Astrocyte of the hippocampus (primary cell): ENCODE results near the gene CHST13.
"Not testable (repeated sequence)": the region's sequence is repeated elsewhere in the genome, so short reads cannot be mapped to it uniquely, and the experiment has no call there.

Source experiments
- DNase-seq: peaks from one replicate; pipeline ENCODE4 v3.0.0; 2011; ENCODE audit warnings: low read depth, low spot score

The CHST13 gene

DNA sequence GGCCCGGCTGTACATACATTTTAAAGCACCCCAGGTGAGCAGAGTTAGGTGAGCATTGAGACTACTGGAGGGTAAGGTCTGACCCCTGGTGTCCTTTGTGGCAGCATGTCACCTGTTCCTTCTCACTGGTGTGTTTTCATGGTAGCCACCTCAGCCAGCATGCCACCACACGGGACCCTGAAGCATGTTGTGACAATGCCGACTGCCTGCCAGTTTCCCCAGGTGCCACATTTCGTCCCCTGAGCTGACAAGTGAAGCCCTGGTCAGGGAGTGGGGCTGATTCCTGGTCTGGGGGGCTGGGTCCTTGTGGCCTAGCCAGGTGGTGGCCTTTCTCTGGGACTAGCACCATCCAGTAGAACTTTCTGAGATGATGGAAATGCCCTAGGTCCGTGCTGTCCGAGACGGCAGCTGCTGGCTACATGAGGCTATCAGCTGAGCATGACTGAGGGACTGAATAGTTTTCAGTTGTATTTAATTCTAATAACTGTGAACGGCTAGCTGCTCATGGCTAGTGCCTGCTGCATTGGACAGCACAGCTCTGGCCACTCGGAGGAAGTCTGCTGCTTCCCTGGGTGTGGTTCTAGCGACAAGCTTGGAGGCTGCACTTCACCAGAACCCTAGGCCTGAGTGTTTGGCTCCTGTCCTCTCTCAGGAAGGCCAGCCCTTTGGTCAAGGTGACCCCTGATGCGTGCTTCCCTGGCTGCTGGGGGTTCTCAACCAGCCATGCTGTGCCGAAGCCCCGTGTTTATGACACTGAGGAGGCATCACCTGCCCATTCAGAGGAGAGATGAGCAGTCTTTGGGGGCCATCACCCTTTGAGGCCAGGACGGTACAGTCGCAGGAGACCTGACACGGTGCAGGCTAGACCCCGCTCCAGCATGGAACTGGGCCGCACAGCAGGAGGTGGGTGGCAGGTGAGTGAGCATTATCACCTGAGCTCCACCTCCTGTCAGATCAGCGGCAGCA lies 30.9 kb downstream of the CHST13 start:
- DNase-seq: no peak

DNA sequence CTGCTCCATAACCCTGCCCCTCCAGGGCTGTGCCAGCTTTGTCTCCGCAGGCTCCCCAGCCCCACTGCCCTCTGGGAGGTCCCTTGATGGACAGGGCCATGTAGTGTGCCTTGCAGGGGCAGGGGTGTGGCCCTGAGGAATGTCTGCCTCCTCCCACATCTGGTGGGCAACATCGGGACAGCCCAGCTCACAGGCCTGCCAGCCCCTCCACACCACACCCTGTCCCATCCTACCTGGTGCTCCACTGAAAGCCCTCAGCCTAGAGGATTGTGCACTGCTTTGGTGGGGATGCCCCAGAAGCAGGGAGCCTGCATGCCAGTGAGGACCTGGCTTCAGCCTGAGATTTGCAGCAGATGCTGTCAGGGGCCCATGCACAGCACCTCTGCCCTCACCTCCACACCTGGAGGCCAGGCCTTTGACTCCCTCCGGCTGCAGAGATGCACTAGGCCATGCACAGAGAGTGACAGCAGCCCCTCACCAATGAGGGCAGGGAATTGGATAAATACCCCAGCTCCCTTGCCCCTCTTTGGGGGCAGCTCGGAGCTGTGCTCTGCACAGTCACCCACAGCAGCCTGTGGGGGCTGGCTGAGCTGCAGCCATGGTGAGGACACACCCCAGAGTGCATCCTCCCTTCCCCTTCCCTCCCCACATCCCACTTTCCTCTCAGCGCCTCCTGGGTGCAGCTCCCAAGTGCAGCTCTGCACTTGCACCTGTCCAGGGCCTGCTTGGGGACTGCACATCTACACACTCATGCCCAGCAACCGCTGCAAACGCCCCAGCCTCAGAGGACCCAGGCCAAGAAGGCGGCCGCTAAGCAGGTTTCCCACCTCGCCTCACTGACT lies 32.1 kb downstream of the CHST13 start:
- no peak for DNase-seq

DNA sequence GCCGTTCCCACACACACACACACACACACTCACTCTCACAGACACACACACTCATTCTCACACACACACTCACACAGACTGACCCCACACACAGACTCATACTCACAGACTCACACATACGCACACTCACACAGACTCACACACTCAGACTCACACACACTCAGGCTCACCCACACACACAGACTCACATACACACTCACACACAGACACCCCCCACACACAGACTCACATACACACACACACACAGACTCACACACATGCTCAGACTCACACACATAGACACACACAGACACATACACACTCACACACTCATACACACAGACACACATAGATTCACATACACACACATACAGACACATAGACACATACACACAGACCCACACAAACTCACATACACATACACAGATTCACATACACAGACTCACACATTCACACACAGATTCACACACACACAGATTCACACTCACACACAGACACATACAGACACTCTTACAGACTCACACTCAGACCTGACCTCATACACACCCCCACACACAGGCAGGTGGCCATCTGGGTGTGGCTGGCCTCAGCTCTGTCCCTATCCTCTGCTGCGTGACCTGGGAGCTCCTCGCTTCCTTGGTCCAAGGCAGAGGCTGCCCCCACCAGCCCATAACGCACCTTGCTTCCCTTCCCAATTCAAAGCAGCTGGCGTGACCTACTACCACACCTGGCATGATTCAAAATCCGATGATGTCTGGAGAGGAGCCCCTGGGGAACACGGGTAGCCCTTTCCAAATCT lies 32.9 kb downstream of the CHST13 start:
- no peak for DNase-seq

DNA sequence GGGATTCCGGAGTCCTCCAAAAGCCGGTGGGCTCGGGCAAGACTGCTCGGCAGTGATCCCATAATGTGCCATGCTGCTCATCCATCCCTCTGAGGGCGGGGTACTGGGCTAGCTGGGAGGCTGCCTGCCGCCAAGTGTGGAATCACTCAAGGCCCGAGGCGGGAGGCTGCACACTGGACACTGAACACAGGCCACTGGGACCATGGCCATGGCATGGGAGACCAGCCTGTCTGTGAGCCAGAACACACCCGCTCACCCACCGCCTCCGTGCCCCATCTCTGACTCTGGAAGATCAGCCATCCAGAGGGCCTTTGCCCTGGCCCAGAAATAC lies 33.4 kb downstream of the CHST13 start:
- DNase-seq: no peak

DNA sequence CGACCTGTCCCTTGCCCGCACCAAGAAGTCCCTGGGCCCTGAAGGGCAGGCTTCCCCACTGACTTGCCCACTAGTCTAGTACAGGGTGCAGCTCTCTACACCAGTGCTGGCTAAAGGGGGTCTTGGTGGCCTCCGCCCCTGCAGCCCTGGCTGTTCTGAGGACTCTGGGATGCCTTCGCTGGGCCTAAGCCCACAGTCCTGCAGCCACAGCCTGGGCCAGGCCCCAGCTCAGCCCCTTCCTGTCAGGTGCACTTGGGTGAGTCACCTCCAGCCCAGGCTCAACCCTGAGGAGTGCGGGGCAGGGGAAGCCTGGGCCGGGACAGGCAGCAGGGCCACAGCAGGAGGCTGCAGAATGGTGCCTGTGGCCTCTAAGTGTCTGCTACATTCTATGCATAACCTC lies 33.8 kb downstream of the CHST13 start:
- peak; percentile 20 for DNase-seq

DNA sequence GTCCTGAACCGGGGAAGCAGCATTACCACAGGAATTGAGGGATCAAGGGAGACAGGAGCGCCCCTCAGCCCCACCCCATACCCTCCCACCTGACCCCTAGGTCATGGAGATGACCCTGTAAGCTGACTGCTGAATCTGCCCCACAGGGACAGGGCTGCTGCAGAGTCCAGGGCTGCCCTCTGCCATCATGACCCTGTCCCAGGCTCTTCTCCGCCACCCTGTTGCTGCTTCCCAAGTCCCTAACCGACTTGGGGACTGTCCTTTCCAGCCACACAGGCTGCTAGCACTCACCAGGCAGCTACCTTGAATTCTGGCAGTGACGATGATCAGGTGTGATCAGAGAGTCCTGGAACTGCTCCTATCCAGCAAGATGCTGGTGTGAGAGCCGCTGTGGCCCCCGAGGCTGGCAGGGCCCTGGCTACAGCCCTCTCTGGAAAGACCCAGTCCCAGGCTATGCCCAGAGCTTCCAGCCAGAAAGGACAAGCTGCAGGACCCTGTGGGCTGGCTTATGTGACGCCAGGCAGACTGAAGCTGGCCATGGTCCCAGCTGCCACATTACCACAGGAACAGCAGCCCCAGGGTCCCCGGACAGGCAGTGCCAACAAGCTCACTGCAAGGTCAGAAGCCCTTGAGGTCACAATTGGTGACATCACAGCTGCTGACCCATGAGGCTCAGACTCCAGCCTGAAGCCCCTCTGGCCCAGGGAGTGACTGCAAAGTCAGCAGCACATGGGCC lies 34.5 kb downstream of the CHST13 start, which contains the start of gene C3orf22:
TSS of gene C3orf22 (minus strand) at position 597 of the 736 bp plus-strand sequence. CDS start 5,542 bp downstream, outside the sequence.
- DNase-seq: no peak

DNA sequence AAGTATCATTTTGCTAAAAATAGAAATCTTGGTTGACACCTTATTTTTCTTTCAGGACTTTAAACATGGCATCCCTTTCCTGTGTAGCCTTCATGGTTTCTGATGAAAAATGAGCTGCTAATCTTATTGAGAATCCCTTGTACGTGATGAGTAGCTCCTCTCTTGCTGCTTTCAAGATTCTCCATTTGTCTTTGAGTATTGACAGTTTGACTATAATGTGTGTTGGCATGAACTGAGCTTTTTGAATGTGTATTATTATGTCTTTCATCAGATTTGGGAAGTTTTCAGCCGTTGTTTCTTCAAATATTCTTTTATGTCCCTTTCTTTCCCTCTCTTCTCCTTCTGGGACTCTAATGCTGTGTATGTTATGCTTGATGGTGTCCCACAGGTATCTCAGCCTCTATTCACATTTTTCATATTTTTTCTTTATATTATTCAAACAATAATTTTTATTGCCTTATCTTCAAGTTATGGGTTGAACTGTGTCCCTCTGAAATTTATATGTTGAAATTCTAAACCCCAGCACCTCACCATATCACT lies 38.9 kb downstream of the CHST13 start:
- no peak for DNase-seq

DNA sequence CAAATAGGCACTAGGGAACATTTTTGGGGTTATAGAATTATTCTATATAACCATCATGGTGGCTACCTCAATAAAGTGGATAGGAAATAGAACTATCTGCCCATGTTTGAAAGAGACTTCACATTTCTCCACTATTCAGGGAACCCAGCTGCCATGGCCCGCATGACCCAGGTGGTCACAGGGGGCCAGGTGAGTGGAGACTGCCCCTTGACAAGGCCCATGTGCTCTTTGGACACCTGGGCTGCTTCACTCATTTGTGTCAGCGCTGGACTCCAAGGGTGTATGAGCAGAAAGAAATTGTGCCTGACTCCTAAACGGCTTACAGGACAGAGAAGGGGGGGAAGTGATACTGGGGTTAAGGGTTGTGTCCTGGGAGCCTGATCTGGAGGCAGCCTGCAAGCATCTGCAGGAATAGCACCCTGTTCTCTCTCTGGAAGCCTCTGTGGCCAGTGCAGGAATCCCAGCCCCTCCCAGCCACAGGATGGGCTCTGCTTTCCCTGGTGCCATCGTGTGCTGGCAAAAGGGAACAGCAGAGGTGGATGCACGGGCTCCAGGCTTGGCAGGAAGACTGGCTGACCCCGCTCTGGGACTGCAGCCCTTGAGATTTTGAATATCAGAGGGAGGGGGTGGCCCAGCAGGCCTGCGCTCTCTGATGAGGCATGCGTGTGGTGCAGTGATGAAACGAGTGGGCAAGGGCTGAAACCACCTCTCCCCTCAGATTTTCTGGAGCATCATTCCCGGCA lies 43.9 kb downstream of the CHST13 start:
- DNase-seq: peak; percentile 14

DNA sequence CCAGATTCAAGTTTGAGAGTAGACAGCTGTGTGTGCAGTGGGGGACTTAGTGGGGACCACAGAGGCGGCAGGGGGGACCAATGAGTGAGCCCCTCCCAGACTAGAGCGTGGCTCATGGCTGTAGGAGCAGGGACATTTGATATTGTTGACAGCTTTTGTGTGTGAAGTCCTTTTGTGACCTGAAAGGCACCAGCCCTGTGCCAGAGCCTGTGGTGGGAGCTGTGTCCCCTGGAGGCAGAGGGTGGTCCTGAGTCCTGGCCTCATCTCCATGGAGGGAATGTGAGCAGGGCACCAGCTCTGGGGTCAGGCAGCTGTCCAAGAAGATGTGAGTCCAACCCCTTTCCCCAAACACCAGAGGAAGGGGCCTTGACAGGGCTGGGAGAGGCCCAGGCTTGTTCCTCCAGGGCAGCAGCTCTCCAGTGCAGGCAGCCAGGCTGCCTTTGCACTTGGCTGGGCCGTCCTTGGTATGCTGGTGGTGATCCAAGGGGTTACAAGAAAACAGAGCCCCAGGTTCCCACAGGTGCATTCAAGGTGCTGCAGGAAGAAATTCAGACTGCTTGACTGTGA lies 44.9 kb downstream of the CHST13 start:
- DNase-seq: no peak

DNA sequence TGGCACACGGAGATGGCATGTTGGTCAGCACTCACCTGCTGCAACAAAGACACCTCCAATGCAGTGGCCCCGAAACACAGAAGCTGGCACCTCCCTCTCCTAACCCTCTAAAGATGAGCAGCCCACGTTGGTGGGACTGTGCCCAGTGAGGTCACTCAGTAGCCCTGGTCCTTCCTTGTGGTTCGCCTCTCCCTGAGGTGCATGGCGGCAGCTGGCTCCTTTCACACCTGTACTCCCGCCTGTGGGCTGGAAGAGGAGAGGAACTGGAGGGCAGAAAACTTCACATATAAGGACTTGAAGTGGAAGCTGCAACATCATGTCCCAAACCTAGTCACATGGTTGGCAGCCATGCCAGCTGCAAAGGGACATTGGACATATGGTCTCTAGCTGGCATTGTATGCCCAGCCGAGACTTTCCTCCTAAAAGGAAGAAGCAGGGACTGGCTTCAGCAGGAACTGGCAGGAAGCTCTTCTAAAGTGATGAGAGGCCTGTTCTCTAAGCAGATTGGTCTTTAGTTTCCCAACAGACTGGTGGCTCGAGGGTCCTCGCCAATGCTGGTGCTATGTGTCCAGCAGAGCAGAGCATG lies 45.5 kb downstream of the CHST13 start:
- no peak for DNase-seq

DNA sequence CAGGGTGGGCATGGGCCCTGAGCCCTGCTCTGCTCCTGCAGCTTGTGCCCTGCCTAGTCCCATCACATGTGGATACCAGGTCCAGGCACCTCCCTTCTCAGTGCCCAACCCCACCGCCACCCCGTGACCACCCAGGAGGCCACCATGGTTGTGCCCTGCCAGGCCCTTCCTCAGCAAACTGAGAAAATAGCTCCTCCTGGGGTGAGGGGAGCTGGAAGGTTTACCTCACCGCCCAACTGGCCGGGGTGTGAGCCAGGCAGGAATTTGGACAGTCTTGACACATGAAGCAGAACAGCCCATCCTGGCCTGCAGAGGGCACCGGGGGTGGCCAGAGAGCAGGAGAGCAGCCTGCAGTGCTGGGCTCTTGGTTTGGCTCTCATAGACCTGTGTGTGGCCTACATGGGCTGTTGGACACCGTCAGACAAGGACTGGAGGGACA lies 46.2 kb downstream of the CHST13 start:
- no peak for DNase-seq

DNA sequence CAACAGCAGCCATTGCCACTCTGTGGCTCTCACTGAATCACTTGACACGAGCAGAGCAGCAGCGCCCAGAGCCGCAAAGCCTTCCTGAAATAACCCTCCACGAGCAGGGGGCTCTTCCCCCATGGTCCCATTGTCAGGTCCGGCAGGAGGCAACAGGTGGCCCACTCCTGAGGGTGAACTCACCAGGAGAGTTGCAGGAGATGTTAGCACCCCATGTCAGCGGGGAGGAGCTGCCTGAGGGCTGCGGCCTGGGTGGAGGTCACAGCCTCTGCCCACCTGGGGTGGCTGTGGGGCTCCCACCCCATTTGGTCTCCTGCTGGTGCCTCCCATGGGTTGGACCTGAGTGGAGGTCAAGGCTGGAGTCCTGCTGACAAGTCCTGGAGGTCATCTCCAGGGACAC lies 47.1 kb downstream of the CHST13 start:
- DNase-seq: no peak

DNA sequence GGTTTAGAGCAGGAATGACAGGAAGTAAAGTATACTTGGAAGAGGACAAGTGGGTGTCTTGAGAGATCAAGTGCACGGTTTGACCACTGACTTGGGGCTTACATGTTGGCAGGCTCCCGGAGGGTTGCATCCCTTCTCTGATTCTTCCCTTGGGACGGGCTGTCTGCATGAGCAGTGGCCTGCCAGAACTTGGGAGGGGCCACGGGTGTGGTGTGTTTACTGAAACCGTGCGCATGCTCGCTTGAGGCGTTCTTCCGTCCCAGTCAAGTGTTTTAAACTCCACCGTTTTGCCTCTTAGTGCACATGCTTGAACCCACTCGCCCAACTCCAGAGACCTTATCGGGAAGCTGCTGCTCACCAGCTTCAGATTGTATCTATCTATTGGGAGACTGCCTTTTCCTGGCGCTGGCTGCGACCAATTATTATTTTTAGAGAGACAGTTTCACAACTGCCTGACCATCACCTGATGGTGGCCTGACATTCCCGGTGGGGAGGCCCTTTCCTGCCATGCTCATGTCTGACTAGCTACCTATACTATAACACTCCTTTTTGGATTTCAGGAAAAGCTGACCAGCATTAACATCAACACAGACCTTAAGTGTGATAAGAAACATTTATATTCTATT lies 49.6 kb downstream of the CHST13 start:
- no peak for DNase-seq

DNA sequence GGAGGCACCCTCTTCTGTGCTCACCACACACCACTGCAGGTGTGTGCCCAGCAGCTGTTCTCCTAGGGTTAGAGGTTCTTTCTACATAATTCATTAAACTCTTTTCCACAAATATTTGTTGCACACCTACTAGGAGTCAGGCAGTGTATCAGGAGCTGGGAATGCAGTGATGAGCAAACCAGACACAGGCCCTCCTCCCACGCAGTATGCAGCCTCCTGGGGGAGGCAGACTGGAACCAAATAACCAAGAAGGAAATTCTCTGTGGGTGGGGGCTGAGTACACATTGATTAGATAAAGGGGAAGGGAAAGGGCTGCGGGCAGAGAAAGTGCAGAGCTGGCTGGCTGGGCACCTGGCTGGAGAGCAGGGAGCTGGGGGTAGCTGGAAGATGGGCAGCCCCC lies 53.3 kb downstream of the CHST13 start:
- DNase-seq: no peak

DNA sequence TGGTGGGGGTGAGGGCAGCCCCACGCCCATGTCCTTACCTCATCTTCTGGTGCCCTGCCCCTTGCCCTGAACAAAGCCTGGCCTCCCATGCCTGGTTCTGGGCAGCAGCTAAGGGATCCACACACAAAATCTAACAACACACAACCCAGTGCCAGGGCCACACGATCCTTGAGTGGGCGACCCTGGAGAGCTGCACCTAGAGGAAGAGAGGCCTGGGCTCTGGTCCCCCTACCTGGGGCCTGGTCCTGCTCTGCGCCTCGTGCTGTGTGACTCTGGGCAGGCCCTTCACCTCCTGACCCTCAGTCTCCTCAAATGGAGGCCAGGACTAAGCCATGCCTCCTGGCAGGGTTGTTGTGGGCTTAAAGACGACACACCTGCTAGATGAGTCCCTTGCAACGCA lies 54.7 kb downstream of the CHST13 start:
- DNase-seq: no peak

DNA sequence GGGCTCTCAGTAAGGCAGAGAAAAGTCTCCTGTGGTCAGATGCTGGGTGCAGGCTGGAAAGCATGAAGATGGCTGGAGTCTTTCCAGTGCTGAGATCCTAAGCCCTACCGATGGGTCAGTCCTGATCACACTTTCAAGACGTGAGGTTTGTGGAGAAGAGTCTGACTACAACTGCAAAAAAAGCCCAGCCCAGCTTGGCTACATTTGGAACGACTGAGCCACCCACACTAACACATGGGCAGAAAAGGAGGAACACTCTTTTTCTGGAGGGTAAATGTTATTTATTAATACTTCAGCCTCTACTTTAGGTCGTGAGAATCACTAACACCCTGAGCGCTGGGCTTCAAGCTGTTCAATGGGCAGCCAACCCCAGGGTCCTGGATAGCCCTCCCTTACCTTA lies 56.8 kb downstream of the CHST13 start:
- DNase-seq: no peak

DNA sequence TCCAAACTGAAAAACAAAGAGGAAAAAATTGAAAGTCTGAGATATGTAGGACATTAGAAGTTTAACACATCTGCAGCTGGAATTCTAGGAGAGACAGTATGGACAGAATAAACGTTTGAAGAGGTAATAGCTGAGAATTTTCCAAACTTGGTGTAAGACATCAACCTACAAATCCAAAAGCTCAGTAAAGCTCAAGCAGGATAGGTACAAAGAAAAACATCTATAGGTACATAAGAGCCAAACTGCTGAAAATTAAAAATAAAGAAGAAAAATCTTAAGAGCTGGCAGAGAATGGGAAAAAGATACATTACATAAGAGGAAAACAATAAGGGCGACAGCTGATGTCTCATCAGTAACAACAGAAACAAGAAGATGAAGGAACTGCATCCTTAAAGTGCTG lies 57.6 kb downstream of the CHST13 start:
- DNase-seq: no peak

DNA sequence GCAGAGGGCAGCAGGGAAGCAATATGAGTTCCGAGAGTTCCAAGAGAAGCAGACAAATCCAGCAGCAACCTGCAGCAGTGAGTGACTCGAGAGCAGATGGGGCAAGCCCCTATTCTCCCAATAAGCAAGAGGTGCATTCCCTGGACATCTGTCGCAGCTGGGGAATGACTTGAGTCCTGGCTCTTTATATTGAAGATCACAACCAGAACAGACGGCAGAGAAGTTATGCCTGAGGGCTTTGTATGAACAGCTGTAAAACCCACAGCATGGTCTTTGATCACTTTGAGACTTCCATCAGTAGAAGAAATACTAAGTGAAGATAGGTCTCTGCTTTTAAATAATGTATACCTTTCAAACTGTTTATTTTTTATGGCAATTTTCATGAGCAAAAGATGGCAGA lies 58.4 kb downstream of the CHST13 start:
- no peak for DNase-seq

DNA sequence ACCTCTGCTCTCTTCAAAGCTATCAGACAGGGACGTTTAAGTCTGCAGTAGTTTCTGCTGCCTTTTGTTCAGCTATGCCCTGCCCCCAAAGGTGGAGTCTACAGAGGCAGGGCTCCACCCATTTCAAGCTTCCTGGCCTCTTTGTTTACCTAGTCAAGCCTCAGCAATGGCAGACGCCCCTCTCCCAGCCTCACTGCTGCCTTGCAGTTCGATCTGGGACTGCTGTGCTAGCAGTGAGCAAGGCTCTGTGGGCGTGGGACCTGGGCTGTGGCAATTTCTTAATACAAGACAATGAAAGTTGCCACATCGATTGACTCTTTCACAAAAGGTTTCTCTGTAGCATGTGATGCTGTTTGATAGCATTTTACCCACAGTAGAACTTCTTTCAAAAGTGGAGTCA lies 67.6 kb downstream of the CHST13 start:
- DNase-seq: not testable (repeated sequence)
